SK-N-SH treated with all-trans-retinoic acid at 6 μM for 48 hours (cell line): ENCODE data around the gene ANXA10.

Experiments used
- ATAC-seq: fragments of 200-7000 bp; cut with Tn5 transposase; 3 replicates; pipeline ENCODE4 v1.9.1; 2020; ENCODE audit warnings: mild to moderate bottlenecking, moderate library complexity
- ARNTL ChIP-seq: fragments of 450-650 bp; formaldehyde crosslinking; IDR thresholded peaks from 2 replicates; pipeline ENCODE4 v1.5.0; 2020; ENCODE audit warnings: low read depth, mild to moderate bottlenecking, moderate library complexity, borderline replicate concordance
- BACH2 ChIP-seq: fragments of 250-450 bp; sonication (Bioruptor Pico); IDR thresholded peaks from 2 replicates; pipeline ENCODE4 v1.9.0; 2021; ENCODE audit warnings: mild to moderate bottlenecking, borderline replicate concordance
- CSDC2 ChIP-seq: fragments of 250-450 bp; sonication (Bioruptor Pico); IDR thresholded peaks from 2 replicates; pipeline ENCODE4 v1.5.0; 2020; ENCODE audit warnings: mild to moderate bottlenecking, moderate library complexity
- ESRRG ChIP-seq: fragments of 250-450 bp; sonication (Bioruptor Pico); IDR thresholded peaks from 2 replicates; pipeline ENCODE4 v1.6.1; 2021; ENCODE audit warnings: mild to moderate bottlenecking
- GLIS3 ChIP-seq: fragments of 250-450 bp; sonication (Bioruptor Pico); IDR thresholded peaks from 2 replicates; pipeline ENCODE4 v1.5.0; 2020; ENCODE audit warnings: mild to moderate bottlenecking, moderate library complexity
- OSR1 ChIP-seq: fragments of 250-450 bp; sonication (Bioruptor Pico); IDR thresholded peaks from 2 replicates; pipeline ENCODE4 v1.8.0; 2022; ENCODE audit warnings: moderate library complexity, mild to moderate bottlenecking, inconsistent platforms
- PPARA ChIP-seq: fragments of 250-450 bp; sonication (Bioruptor Pico); IDR thresholded peaks from 2 replicates; pipeline ENCODE4 v1.5.0; 2020; ENCODE audit warnings: mild to moderate bottlenecking, borderline replicate concordance
- RARB ChIP-seq: fragments of 250-450 bp; sonication (Bioruptor Pico); IDR thresholded peaks from 2 replicates; pipeline ENCODE4 v1.8.0; 2021; ENCODE audit warnings: mild to moderate bottlenecking, moderate library complexity
- SNAI2 ChIP-seq: fragments of 250-450 bp; sonication (Bioruptor Pico); IDR thresholded peaks from 2 replicates; pipeline ENCODE4 v1.5.0; 2020; ENCODE audit warnings: mild to moderate bottlenecking, moderate library complexity
- TCF4 ChIP-seq: fragments of 250-450 bp; sonication (Bioruptor Pico); IDR thresholded peaks from 2 replicates; pipeline ENCODE4 v1.8.0; 2021; ENCODE audit warnings: mild to moderate bottlenecking, moderate library complexity, borderline replicate concordance
- TOX ChIP-seq: fragments of 250-450 bp; sonication (Bioruptor Pico); IDR thresholded peaks from 2 replicates; pipeline ENCODE4 v1.8.0; 2021; ENCODE audit warnings: mild to moderate bottlenecking, moderate library complexity, borderline replicate concordance
- ZC3H10 ChIP-seq: fragments of 250-450 bp; sonication (Bioruptor Pico); IDR thresholded peaks from 2 replicates; pipeline ENCODE4 v1.5.1; 2021; ENCODE audit warnings: mild to moderate bottlenecking, moderate library complexity
- ZFP30 ChIP-seq: fragments of 450-650 bp; formaldehyde crosslinking; IDR thresholded peaks from 2 replicates; pipeline ENCODE4 v1.5.0; 2022; ENCODE audit warnings: mild to moderate bottlenecking, moderate library complexity
- ZNF70 ChIP-seq: fragments of 450-650 bp; formaldehyde crosslinking; IDR thresholded peaks from 2 replicates; pipeline ENCODE4 v1.5.0; 2020; ENCODE audit warnings: mild to moderate bottlenecking, moderate library complexity
- TF ChIP-seq, protein P1 (sequence below): fragments of 250-450 bp; sonication (Bioruptor Pico); IDR thresholded peaks from 2 replicates; pipeline ENCODE4 v1.5.0; 2020; ENCODE audit warnings: mild to moderate bottlenecking, moderate library complexity
- TF ChIP-seq, protein P2 (sequence below): fragments of 250-450 bp; sonication (Bioruptor Pico); IDR thresholded peaks from 2 replicates; pipeline ENCODE4 v1.8.0; 2021; ENCODE audit warnings: low read depth, mild to moderate bottlenecking, moderate library complexity, borderline replicate concordance
- TF ChIP-seq, protein P3 (sequence below): fragments of 250-450 bp; sonication (Bioruptor Pico); IDR thresholded peaks from 2 replicates; pipeline ENCODE4 v1.8.0; 2020; ENCODE audit warnings: mild to moderate bottlenecking, moderate library complexity, borderline replicate concordance
- TF ChIP-seq, protein P4 (sequence below): fragments of 250-450 bp; sonication (Bioruptor Pico); IDR thresholded peaks from 2 replicates; pipeline ENCODE4 v1.5.1; 2021; ENCODE audit warnings: mild to moderate bottlenecking, moderate library complexity

Gene ANXA10

GRCh38 chr4:168097161-168097560 lies 4.8 kb downstream of the ANXA10 start (continued):
- TF ChIP-seq, protein P1, sequence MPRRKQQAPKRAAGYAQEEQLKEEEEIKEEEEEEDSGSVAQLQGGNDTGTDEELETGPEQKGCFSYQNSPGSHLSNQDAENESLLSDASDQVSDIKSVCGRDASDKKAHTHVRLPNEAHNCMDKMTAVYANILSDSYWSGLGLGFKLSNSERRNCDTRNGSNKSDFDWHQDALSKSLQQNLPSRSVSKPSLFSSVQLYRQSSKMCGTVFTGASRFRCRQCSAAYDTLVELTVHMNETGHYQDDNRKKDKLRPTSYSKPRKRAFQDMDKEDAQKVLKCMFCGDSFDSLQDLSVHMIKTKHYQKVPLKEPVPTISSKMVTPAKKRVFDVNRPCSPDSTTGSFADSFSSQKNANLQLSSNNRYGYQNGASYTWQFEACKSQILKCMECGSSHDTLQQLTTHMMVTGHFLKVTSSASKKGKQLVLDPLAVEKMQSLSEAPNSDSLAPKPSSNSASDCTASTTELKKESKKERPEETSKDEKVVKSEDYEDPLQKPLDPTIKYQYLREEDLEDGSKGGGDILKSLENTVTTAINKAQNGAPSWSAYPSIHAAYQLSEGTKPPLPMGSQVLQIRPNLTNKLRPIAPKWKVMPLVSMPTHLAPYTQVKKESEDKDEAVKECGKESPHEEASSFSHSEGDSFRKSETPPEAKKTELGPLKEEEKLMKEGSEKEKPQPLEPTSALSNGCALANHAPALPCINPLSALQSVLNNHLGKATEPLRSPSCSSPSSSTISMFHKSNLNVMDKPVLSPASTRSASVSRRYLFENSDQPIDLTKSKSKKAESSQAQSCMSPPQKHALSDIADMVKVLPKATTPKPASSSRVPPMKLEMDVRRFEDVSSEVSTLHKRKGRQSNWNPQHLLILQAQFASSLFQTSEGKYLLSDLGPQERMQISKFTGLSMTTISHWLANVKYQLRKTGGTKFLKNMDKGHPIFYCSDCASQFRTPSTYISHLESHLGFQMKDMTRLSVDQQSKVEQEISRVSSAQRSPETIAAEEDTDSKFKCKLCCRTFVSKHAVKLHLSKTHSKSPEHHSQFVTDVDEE (CRISPR knock-in tag): no peak

- peak; percentile 59 for ATAC-seq
- no peak for TF ChIP-seq RARB (CRISPR knock-in tag)
- TF ChIP-seq ZC3H10 (CRISPR knock-in tag): 0 out of 2 replicates have a peak, but pooled peaks have one; percentile 20
- no peak for TF ChIP-seq ESRRG (CRISPR knock-in tag)
- no peak for TF ChIP-seq PPARA (CRISPR knock-in tag)
- TF ChIP-seq CSDC2: no peak
- no peak for TF ChIP-seq BACH2 (CRISPR knock-in tag)
- TF ChIP-seq ZNF70 (CRISPR knock-in tag): no peak
- TF ChIP-seq, protein P2, sequence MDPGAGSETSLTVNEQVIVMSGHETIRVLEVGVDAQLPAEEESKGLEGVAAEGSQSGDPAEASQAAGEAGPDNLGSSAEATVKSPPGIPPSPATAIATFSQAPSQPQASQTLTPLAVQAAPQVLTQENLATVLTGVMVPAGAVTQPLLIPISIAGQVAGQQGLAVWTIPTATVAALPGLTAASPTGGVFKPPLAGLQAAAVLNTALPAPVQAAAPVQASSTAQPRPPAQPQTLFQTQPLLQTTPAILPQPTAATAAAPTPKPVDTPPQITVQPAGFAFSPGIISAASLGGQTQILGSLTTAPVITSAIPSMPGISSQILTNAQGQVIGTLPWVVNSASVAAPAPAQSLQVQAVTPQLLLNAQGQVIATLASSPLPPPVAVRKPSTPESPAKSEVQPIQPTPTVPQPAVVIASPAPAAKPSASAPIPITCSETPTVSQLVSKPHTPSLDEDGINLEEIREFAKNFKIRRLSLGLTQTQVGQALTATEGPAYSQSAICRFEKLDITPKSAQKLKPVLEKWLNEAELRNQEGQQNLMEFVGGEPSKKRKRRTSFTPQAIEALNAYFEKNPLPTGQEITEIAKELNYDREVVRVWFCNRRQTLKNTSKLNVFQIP: no peak
- TF ChIP-seq TOX (CRISPR knock-in tag): no peak
- TF ChIP-seq, all 23 proteins: peak for 1
Measured at GRCh38 chr4:168098248-168098717, 5.9 kb downstream of the ANXA10 start.

DNA sequence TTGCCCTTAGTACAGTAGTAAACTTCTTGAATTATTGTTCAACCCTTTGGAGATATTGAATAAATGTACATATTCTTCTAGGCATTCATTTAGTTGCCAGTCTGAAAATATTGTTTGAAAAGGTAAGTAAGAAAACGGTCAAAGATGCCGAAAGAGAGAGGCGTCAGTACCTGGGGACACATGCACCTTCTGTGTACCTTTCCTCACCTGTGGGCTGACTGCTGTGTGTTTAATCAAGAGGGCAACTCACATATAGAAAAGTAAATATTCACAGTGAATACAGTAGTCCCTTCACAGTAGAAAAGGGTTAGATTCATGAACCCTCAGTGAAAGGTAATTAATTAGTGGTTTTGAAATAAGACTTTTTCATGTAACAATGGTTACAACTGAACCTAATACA lies 6.9 kb downstream of the ANXA10 start:
- TF ChIP-seq, protein P3, sequence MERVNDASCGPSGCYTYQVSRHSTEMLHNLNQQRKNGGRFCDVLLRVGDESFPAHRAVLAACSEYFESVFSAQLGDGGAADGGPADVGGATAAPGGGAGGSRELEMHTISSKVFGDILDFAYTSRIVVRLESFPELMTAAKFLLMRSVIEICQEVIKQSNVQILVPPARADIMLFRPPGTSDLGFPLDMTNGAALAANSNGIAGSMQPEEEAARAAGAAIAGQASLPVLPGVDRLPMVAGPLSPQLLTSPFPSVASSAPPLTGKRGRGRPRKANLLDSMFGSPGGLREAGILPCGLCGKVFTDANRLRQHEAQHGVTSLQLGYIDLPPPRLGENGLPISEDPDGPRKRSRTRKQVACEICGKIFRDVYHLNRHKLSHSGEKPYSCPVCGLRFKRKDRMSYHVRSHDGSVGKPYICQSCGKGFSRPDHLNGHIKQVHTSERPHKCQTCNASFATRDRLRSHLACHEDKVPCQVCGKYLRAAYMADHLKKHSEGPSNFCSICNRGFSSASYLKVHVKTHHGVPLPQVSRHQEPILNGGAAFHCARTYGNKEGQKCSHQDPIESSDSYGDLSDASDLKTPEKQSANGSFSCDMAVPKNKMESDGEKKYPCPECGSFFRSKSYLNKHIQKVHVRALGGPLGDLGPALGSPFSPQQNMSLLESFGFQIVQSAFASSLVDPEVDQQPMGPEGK (CRISPR knock-in tag): no peak
- no peak for TF ChIP-seq ZNF70 (CRISPR knock-in tag)
- TF ChIP-seq PPARA (CRISPR knock-in tag): no peak
- TF ChIP-seq TOX (CRISPR knock-in tag): no peak
- no peak for TF ChIP-seq SNAI2 (CRISPR knock-in tag)
- TF ChIP-seq ZC3H10 (CRISPR knock-in tag): no peak
- TF ChIP-seq GLIS3 (CRISPR knock-in tag): no peak
- TF ChIP-seq ZFP30 (CRISPR knock-in tag): no peak
- TF ChIP-seq TCF4: no peak
- TF ChIP-seq RARB (CRISPR knock-in tag): no peak
- no peak for TF ChIP-seq ARNTL (CRISPR knock-in tag)
- TF ChIP-seq OSR1 (CRISPR knock-in tag): no peak
- no peak for ATAC-seq

DNA sequence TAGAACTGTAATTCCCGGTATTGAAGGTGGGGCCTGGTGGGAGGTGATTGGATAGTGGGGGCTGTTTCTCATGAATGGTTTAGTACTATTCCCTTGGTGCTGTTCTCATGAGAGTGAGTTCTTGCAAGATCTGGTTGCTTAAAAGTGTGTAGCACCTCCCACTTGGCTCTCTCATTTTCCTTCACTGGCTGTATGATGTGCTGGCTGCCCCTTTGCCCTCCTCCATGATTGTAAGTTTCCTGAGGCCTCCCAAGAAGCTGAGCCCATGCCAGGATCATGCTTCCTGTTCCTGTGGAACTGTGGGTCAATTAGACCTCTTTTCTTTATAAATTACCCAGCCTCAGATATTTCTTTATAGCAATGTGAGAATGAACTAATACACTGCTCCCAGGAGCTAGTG lies 8.7 kb downstream of the ANXA10 start:
- TF ChIP-seq ZNF70 (CRISPR knock-in tag) (no peak), ARNTL (CRISPR knock-in tag) (no peak), CSDC2 (no peak), OSR1 (CRISPR knock-in tag) (no peak), BACH2 (CRISPR knock-in tag) (no peak), PPARA (CRISPR knock-in tag) (no peak), ESRRG (CRISPR knock-in tag) (no peak), TOX (CRISPR knock-in tag) (no peak), ZC3H10 (CRISPR knock-in tag) (no peak), GLIS3 (CRISPR knock-in tag) (no peak), TCF4 (no peak)
- TF ChIP-seq, protein P1 (CRISPR knock-in tag): no peak
- TF ChIP-seq, protein P2: no peak
- TF ChIP-seq, protein P4, sequence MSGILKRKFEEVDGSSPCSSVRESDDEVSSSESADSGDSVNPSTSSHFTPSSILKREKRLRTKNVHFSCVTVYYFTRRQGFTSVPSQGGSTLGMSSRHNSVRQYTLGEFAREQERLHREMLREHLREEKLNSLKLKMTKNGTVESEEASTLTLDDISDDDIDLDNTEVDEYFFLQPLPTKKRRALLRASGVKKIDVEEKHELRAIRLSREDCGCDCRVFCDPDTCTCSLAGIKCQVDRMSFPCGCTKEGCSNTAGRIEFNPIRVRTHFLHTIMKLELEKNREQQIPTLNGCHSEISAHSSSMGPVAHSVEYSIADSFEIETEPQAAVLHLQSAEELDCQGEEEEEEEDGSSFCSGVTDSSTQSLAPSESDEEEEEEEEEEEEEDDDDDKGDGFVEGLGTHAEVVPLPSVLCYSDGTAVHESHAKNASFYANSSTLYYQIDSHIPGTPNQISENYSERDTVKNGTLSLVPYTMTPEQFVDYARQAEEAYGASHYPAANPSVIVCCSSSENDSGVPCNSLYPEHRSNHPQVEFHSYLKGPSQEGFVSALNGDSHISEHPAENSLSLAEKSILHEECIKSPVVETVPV (CRISPR knock-in tag): no peak
- ATAC-seq: no peak
